Neural cell (in vitro differentiated cells): Measurements from ENCODE around the gene KREMEN1. TPM values are rescaled to one million over a fixed set of nuclear protein-coding genes. Genes with fewer than 3 reads are reported as not detected.

Source experiments
- H2AFZ ChIP-seq: fragments of 200-600, 300-800 bp; sonication (generic), shearing (Covaris generic); 2 replicates; pipeline ENCODE4 v1.6.0; 2014; ENCODE audit warnings: low read depth, mild to moderate bottlenecking, antibody characterized with exemption, low read length, moderate library complexity
- H3F3A ChIP-seq: fragments of 200-600 bp; shearing (Covaris generic); 2 replicates; pipeline ENCODE4 v1.6.1; 2016; ENCODE audit warnings: mild to moderate bottlenecking, moderate library complexity, mixed read lengths, antibody characterized with exemption, low read length; ENCODE audit not compliant: insufficient read depth, poor library complexity, severe bottlenecking
- H3K27ac ChIP-seq: fragments of 200-600, 300-800 bp; sonication (generic), shearing (Covaris generic); 2 replicates; pipeline ENCODE4 v1.5.1; 2014; ENCODE audit warnings: mild to moderate bottlenecking, low read length, moderate library complexity
- H3K27me3 ChIP-seq: fragments of 300-800, 200-600 bp; sonication (generic), shearing (Covaris generic); 2 replicates; pipeline ENCODE4 v1.6.0; 2014; ENCODE audit warnings: mild to moderate bottlenecking, low read depth, low read length, moderate library complexity; ENCODE audit not compliant: insufficient read depth
- H3K36me3 ChIP-seq: fragments of 300-800, 200-600 bp; sonication (generic), shearing (Covaris generic); 2 replicates; pipeline ENCODE4 v1.5.1; 2014; ENCODE audit warnings: mild to moderate bottlenecking, antibody characterized with exemption, low read length, moderate library complexity; ENCODE audit not compliant: insufficient read depth
- H3K4me2 ChIP-seq: fragments of 300-800, 200-600 bp; sonication (generic), shearing (Covaris generic); 2 replicates; pipeline ENCODE4 v1.6.0; 2014; ENCODE audit warnings: mild to moderate bottlenecking, low read length
- H3K4me3 ChIP-seq: fragments of 300-800, 200-600 bp; sonication (generic), shearing (Covaris generic); 2 replicates; pipeline ENCODE4 v1.5.1; 2014; ENCODE audit warnings: mild to moderate bottlenecking, low read length, moderate library complexity
- H3K79me2 ChIP-seq: fragments of 200-600 bp; shearing (Covaris generic); replicated peaks from 2 replicates; pipeline ENCODE4 v1.6.0; 2014; ENCODE audit warnings: mild to moderate bottlenecking, low read length, moderate library complexity; ENCODE audit not compliant: insufficient read depth
- H3K9ac ChIP-seq: fragments of 300-800, 200-600 bp; sonication (generic), shearing (Covaris generic); 2 replicates; pipeline ENCODE4 v1.6.1; 2016; ENCODE audit warnings: mild to moderate bottlenecking, low read length, mixed read lengths
- H3K9me2 ChIP-seq: fragments of 200-600 bp; shearing (Covaris generic); 2 replicates; pipeline ENCODE4 v1.6.1; 2016; ENCODE audit warnings: mild to moderate bottlenecking, low read length, mixed read lengths; ENCODE audit not compliant: insufficient read depth
- H3K9me3 ChIP-seq: fragments of 200-600, 300-800 bp; sonication (generic), shearing (Covaris generic); 2 replicates; pipeline ENCODE4 v1.6.1; 2016; ENCODE audit warnings: mild to moderate bottlenecking, mixed run types, low read length, moderate library complexity, mixed read lengths
- H4K20me1 ChIP-seq: fragments of 200-600 bp; shearing (Covaris generic); 2 replicates; pipeline ENCODE4 v1.6.1; 2016; ENCODE audit warnings: mild to moderate bottlenecking, mixed run types; ENCODE audit not compliant: insufficient read depth
- EP300 ChIP-seq: fragments of 450-650 bp; conservative IDR thresholded peaks from 2 replicates; pipeline ENCODE4 v1.6.1; 2014; ENCODE audit warnings: antibody characterized with exemption, mild to moderate bottlenecking, moderate library complexity; ENCODE audit not compliant: poor library complexity, severe bottlenecking
- MXI1 ChIP-seq: fragments of 450-650 bp; conservative IDR thresholded peaks from 2 replicates; pipeline ENCODE4 v1.6.1; 2014; ENCODE audit warnings: antibody characterized with exemption, mild to moderate bottlenecking; ENCODE audit not compliant: poor library complexity, severe bottlenecking
- POLR2AphosphoS5 ChIP-seq: IDR thresholded peaks from 2 replicates; pipeline ENCODE4 v1.6.1; 2012
- RAD21 ChIP-seq: fragments of 450-650 bp; conservative IDR thresholded peaks from 2 replicates; pipeline ENCODE4 v1.6.1; 2014; ENCODE audit warnings: antibody characterized with exemption, mild to moderate bottlenecking, moderate library complexity
- SMC3 ChIP-seq: fragments of 450-650 bp; conservative IDR thresholded peaks from 2 replicates; pipeline ENCODE4 v1.6.1; 2014; ENCODE audit warnings: antibody characterized with exemption, mild to moderate bottlenecking, moderate library complexity; ENCODE audit not compliant: poor library complexity
- polyA plus RNA-seq: library from polyadenylated mRNA; depleted of rRNA; stranded (reverse); fragments of >200 nt; gene quantifications from 2 replicates; pipeline ENCODE4 v1.2.3, GENCODE V29; 2014
- TF ChIP-seq, protein P1 (sequence below): fragments of 450-650 bp; IDR thresholded peaks from 2 replicates; pipeline ENCODE4 v1.5.1; 2014; ENCODE audit warnings: antibody characterized with exemption, mild to moderate bottlenecking, moderate library complexity; ENCODE audit not compliant: poor library complexity, severe bottlenecking
- TF ChIP-seq, protein P2 (sequence below): IDR thresholded peaks from 2 replicates; pipeline ENCODE4 v1.6.1; 2012; ENCODE audit warnings: borderline replicate concordance

The KREMEN1 gene
- polyA plus RNA-seq, 1 donor from 2014 or later: 3.3 TPM

DNA sequence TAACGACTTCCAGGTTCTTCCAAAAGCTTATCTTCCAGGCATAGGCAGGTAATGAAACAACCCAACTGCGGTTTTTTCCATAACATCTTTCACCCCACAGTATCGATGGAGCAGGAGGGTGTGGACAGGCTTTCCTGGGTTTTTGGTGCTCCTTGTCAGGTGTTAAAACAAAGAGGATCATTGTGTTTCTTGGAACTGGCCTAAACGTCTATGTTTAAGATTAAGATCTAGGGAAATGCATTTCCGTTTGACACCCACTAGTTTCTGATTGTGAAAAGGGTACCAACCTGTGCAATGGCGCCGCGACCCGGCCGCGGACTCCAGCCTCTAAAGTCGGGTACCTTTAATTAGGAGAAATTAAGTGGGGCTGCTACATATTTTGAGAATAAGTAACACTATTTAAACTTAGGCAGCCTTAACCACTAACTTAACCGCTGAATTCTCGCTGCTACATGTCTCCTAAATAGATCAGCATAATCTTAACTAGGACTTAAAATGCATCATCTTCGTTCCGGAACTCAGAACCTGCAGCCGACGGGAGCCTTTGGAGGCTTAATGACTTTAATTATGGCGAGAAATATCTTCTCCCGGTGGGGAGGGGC lies 42.7 kb upstream of the KREMEN1 start:
- H3K27ac ChIP-seq: no peak overlapping the region
- TF ChIP-seq EP300: no peak
- TF ChIP-seq, protein P1, sequence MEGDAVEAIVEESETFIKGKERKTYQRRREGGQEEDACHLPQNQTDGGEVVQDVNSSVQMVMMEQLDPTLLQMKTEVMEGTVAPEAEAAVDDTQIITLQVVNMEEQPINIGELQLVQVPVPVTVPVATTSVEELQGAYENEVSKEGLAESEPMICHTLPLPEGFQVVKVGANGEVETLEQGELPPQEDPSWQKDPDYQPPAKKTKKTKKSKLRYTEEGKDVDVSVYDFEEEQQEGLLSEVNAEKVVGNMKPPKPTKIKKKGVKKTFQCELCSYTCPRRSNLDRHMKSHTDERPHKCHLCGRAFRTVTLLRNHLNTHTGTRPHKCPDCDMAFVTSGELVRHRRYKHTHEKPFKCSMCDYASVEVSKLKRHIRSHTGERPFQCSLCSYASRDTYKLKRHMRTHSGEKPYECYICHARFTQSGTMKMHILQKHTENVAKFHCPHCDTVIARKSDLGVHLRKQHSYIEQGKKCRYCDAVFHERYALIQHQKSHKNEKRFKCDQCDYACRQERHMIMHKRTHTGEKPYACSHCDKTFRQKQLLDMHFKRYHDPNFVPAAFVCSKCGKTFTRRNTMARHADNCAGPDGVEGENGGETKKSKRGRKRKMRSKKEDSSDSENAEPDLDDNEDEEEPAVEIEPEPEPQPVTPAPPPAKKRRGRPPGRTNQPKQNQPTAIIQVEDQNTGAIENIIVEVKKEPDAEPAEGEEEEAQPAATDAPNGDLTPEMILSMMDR: no peak
- TF ChIP-seq MXI1: no peak
- TF ChIP-seq RAD21: no peak
- no peak for TF ChIP-seq POLR2AphosphoS5
- TF ChIP-seq SMC3: no peak
- TF ChIP-seq, protein P2, sequence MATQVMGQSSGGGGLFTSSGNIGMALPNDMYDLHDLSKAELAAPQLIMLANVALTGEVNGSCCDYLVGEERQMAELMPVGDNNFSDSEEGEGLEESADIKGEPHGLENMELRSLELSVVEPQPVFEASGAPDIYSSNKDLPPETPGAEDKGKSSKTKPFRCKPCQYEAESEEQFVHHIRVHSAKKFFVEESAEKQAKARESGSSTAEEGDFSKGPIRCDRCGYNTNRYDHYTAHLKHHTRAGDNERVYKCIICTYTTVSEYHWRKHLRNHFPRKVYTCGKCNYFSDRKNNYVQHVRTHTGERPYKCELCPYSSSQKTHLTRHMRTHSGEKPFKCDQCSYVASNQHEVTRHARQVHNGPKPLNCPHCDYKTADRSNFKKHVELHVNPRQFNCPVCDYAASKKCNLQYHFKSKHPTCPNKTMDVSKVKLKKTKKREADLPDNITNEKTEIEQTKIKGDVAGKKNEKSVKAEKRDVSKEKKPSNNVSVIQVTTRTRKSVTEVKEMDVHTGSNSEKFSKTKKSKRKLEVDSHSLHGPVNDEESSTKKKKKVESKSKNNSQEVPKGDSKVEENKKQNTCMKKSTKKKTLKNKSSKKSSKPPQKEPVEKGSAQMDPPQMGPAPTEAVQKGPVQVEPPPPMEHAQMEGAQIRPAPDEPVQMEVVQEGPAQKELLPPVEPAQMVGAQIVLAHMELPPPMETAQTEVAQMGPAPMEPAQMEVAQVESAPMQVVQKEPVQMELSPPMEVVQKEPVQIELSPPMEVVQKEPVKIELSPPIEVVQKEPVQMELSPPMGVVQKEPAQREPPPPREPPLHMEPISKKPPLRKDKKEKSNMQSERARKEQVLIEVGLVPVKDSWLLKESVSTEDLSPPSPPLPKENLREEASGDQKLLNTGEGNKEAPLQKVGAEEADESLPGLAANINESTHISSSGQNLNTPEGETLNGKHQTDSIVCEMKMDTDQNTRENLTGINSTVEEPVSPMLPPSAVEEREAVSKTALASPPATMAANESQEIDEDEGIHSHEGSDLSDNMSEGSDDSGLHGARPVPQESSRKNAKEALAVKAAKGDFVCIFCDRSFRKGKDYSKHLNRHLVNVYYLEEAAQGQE: no peak
- no peaks in the 10 kb centered on the region for H4K20me1 ChIP-seq
- no peaks in the 10 kb centered on the region for H3K79me2 ChIP-seq
- H3K9me2 ChIP-seq: no peaks in the 10 kb centered on the region
- H3K9me3 ChIP-seq: no peaks in the 10 kb centered on the region
- H3F3A ChIP-seq: no peaks in the 10 kb centered on the region
- H3K9ac ChIP-seq: no peak overlapping the region
- no peaks in the 10 kb centered on the region for H3K36me3 ChIP-seq
- H3K4me2 ChIP-seq: no peak overlapping the region
- H3K4me3 ChIP-seq: peak overlapping the region; percentile 48
- H3K27me3 ChIP-seq: peaks cover 13% of the 10 kb centered on the region
- H2AFZ ChIP-seq: no peak overlapping the region

DNA sequence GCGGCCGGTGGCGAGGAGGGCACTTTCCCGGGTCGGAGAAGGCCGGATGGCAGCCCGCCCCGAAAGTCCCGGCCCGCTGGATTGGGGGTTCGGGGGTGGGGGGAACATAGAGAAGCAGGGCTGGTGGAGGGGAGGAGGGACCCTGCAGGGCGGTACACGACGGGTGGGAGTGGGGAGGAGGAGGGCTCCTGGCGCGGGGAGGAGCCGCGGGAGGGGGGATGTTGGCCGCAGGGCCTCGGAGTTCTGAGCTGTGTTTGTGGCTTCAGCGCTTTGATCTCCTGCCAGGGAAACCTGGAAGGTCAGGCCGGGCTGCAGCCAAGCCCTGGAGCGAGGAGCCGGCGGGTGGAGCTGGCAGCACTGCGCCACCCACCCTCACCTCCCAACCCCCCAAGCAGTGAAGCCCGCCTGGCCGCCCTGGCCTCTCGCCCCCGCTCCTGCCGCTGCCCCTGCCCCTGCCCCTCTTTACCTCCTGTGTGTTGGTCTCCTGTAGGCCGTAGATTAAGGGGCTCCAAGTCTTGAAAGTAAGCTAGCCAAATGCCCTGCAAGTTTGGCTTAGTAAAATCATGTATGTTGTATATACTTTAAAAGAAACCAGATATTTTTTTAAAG lies 42.1 kb upstream of the KREMEN1 start:
- H3F3A ChIP-seq: no peaks in the 10 kb centered on the region
- H2AFZ ChIP-seq: no peak overlapping the region
- no peaks in the 10 kb centered on the region for H3K9me2 ChIP-seq
- no peak overlapping the region for H3K4me2 ChIP-seq
- no peaks in the 10 kb centered on the region for H3K79me2 ChIP-seq
- no peaks in the 10 kb centered on the region for H3K9me3 ChIP-seq
- no peak overlapping the region for H3K9ac ChIP-seq
- no peaks in the 10 kb centered on the region for H3K36me3 ChIP-seq
- H3K27ac ChIP-seq: no peak overlapping the region
- H3K4me3 ChIP-seq: peak overlapping the region; percentile 48
- peaks cover 13% of the 10 kb centered on the region for H3K27me3 ChIP-seq
- TF ChIP-seq, protein P1: no peak
- H4K20me1 ChIP-seq: no peaks in the 10 kb centered on the region
